NCI-H1417 (cell line): ENCODE results near the gene NKAIN4.

ENCODE experiments used
- DNase-seq, 3 experiments: peaks; one replicate each; lab custom pipeline; 2025; lab: John Stamatoyannopoulos, UW

The NKAIN4 gene

DNA sequence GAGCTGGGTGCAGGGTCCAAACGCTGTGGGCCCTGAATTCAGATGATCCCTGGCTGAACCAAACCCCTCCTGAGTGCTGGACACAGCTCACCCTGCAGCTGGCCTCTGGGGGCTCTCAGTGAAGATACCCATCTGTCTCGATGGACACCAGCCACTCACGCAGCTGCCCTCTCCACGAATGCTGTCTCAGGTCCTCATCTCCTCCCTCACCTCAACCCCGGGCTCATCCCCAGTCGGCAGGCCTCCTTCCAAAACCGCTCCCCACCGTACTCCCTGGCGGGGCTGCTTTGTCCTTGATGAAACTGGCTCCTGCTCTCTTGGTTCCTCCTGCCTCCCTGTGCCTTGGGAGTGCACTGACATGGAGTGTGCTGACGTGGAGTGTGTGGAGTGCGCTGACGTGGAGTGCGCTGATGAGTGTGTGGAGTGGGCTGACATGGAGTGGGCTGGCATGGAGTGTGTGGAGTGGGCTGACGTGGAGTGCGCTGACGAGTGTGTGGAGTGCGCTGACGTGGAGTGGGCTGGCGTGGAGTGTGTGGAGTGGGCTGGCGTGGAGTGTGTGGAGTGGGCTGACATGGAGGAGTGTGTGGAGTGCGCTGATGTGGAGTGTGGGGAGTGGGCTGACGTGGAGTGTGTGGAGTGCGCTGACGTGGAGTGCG, 34.3 kb downstream of the NKAIN4 start:
- no peak for DNase-seq

DNA sequence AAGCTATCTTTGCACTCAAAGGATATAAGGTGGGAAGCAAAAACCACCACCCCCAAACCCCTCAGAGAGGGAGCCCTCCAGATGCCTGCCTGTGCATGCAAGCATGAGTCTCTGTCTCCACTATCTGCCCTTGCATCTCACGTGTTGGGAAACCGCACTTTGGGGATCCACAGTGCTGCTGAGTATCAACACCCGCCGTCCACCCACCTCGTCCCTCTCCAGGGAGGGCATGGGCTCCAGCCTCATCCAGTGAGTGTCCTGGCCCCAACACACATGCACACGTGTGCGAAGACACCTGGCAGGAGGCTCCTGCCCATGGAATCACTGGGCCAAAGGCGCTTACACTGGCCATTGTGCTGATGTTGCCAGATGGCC, 34.8 kb downstream of the NKAIN4 start:
- no peak for DNase-seq

DNA sequence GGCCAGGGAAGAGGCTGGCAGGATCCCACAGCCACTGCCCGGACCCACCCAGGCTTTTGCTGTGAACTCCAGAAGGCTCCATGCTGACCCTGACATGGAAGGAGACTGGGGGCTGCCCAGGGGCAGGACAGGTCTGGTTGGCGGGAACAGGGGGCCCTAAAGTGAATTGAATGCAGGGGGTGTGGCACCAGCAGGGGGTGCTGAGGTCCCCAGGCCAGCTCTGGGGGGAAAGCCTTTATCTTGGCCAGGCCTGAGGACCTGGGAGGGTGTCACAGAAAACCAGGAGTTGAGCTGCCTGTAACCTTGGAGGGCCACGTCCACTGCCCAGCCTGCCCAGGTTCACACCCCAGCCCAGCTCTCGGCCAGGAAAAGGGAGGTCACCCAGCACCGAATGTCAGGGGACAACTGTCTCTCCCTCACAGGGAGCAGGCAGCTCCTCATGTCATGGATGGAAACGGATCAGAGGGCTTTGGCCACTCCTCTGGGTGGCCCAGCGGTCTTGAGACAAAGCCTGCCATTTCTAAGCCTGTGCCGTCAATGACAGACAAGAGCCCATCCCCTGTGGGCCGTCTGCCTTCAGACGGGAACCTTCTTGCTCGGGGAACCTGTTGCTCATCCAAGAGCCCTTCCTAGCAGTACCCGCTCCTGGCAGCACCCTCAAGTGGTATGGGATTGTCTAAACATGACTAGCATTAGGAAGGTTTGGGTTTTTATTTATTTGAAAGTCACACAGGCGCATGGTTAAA, 35.4 kb downstream of the NKAIN4 start:
- no peak for DNase-seq

DNA sequence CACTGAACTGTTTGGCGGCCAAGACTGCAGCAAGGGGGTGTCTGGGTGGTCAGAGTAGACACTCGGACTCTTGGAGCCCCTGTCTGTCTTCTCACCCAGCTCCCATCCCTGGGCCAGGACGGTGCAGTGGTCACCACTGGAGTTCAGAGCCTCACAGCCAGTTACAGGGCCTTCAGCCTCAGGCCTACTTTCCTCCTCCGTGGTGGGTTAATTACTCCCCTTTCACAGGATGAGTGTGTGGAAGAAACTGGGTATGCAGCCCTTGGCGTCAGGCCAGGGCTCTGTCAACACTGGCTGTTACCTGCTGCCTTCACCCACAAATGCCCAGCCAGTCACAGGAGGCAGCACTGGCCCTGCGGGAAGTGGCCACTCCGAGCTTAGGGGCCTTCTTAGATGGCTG, 36.6 kb downstream of the NKAIN4 start:
- peak in 2 of 3 experiments; percentile 85 to 95 for DNase-seq

DNA sequence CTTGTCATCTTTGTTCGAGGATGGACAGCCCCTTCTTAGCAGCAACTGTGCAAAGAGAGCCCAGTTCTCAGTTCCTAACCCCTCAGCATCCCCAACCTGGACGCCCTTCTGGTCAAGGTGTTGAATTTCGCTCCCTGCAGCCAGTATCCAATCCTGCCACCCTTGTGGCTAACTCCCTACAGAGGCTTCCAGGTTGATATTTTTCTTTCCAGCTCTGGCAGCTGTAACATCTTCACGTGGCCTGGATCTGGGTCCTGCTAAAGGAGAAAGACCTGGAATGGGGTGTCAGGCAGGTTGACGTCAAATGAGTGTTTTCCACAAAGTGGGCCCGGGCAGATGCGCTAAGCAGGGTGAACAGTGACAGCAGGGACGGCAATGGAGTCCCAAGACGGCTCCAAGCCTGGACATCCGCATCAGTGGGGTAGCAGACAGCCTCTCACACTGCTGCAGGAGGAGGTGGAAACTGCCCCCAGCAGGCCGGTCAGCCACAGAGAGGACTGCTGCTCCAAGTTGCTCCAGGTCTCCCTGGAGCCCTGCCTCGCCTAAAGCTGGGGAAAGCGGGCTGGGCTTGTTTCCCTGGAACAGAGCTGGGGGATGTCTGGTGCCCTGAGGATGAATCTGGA, 37.3 kb downstream of the NKAIN4 start:
- no peak for DNase-seq

DNA sequence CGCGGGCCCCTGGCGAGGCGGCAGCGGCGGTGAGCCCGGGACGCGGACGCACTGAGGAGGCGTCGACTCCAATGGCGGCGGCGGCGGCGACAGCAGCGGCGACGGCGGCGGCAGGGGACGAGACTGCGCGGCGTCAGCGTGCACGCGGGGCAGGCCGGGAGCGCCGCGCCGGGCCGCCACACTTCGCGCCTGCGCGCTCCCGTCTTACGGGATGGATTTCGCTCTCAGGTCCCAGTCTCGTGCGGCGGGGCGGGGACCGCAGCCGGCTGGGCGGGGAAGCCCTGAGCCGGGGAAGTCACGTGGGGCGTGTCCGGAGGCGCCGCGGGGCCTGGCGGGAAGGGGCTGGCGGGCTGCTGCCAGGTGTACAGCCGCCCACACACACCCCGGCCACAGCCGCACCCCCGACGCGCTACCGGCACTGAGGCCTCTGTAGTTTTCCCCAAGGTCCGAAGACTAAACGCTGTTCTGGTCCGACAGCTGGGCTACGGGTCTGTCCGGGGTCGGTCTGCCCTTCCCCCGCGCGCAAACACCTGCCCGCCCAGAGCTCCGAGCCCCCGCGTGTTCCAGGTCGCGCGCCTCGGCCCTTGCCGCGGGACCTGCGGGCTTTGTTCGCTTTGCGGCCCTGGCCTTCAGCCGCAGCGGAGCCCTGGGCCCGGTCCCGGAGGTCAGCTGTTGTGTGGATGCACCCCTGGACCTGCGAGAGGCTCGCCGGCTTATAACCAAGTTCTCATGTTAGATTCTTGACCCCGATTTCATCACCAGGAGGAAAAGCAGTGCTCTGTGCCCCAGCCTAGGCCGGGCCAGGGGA, 38.0 kb downstream of the NKAIN4 start, which contains the start of gene YTHDF1:
Gene YTHDF1, minus strand, starts transcription at position 91 of the 808 bp plus-strand sequence. CDS start 239 bp downstream, outside the sequence.
- peak; percentile 97 to 99 (median 98) for DNase-seq

DNA sequence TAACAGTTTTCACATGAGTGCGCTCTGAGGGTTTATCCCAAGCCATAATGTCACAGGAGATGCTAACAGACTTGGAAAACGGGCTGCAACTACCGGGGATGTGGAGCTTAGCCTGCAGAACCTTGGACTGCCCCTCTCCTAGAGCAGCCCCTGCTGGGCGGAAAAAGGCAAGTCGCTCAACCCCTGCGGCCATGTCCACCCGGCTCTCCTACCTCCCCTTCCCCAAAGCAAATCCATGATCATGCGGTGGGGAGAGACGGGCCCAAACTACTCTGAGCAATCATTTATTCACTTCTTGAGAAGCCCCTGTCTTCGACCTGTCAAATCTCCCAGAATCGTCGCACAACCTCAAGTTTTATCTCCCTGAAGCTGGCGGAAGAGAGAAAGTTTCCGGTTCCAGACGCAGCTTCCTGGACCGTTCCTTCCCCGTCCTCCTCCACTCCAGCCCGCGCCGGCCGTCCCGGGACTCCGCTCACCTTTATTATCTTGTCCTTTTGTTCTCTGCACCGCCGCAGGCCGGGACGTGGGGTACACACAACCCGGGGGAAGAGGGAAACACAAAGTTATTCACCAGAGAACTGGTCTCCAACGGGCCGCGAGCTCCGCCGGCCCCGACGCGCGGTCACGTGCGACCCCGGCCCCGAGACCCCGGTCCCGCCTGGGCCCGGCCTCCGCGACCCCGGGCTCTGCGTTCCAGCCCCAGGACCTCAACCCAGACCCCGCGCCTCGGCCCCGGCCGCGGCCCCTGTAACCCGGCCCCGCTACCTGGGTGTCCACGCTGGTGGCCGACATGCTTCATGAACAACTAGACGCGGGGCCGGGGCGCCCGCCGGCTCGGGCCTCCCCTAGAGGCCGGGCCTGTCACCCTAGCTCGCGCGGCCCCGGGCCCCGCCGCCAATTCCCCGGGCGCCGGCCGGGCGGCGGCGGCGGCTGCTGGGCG, 38.9 kb downstream of the NKAIN4 start:
- peak in 2 of 3 experiments; percentile 42 to 48 for DNase-seq

DNA sequence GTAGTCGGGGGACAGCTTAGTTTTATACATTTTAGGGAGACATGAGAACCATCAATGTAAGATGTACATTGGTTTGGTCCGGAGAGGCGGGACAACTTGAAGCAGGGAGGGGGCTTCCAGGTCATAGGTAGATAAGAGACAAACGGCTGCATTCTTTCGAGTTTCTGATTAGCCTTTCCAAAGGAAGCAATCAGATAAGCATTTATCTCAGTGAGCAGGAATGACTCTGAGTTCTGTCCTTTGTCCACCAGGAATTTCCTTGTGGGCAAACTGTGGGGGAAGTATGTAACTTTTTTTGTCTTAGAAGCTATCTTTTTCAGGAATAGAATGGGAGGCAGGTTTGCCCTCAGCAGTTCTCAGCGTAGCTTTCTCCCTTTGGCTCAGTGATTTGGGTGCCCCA, 39.7 kb downstream of the NKAIN4 start:
- no peak for DNase-seq

DNA sequence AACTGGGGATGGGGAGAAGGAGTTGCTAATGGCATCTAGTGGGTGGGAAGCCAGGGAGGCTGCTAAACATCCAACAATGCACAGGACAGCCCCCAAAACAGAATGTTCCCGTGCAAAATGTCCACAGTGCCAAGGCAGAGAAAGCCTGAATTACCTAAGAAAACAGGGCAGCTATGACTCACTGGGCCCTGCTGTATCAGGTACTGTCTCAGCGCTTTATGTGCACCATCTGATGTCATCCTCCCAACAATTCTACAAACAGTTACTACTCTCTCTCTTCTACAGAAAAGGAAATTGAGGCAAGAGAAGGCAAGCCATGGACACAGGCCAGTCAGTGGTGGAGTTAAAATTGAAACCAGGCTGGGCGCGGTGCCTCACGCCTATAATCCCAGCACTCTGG, 41.5 kb downstream of the NKAIN4 start:
- DNase-seq, result no peak

- no peak for DNase-seq
Observed at GRCh38 chr20:63212393-63212730, 41.9 kb downstream of the NKAIN4 start.

GRCh38 chr20:63210011-63210605, 44.2 kb downstream of the NKAIN4 start:
- no peak for DNase-seq

- no peak for DNase-seq
Observed at GRCh38 chr20:63208346-63208909, 45.8 kb downstream of the NKAIN4 start.

- no peak for DNase-seq
Observed at GRCh38 chr20:63206878-63207277, 47.4 kb downstream of the NKAIN4 start.

DNA sequence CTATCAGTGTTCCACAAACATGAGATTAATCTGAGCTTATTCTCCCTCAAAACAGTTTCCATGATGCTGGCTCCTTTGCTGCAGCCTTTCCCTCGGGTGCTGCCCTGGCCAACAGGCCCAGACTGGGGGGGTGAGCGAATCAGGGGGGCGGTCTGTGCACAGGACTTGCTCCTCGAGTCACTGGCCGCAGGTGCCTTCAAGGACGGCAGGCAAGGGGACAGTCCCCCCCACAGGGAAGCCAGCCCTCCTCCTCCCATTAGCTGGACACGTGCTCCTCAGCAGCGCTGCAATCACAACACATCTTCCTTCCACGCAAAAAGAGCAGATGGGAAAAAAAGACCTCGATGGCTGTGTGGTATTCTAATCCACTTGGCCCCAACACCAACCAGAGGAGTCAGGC, 48.4 kb downstream of the NKAIN4 start:
- DNase-seq, result no peak

DNA sequence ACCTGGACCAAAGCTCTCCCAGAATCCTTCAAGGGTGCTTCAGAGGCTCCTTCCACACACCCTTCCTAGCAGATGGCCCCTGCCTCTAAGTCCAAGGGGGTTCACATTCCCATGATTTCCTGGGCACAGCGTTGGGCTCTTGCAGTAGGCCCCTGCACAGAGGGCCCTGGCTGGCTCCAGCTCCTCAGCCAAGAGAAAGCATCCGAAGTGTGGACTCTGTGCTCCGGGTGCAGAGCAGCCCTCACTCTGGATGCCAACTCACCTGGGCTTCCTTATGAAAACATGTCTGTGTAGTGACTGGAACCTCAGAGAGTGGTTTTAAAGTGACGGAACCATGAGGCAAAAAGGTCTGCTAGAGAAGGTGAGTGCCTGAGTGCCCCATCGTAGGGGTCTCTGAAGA, 49.9 kb downstream of the NKAIN4 start:
- DNase-seq, result no peak

- no peak for DNase-seq
Observed at GRCh38 chr20:63202811-63203526, 51.3 kb downstream of the NKAIN4 start.

DNA sequence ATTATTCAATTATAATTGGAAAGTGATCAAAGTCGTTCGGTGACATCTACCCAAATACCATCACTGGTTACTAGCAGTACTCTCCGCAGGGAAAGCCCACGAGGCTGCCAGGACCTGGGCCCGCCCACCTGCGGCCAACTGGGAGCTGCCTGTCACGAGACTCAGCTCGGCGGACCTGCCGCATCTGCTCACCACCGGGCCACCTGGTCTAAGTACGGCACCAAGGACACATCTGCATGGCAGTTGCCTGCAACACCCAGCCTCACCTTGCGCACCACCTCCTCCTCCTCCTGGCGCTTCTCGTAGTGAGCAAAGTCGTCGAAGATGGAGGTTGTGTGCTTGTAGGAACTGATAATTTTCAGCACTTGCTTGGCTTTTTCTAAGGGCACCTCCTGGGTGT, 52.2 kb downstream of the NKAIN4 start:
- DNase-seq, result no peak

DNA sequence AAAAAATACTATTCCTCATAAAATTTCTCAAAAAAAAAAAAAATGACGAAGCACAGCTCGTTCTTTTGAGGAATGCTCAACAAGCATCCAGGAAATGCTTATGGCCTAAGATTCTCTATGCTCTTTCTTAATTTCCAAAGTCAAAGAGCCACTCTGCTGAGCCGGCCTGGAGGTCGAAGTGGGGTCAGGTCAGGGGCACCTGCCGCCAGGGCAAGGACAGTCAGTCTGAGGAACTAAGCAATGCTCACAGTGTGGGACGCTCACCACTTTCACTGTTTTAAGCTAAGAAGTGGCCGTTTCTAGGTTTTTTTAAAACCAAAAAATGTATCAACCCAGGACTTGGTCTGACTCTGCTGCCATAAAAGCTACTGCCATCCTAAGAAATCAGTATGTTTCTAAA, 55.7 kb downstream of the NKAIN4 start:
- no peak for DNase-seq

GRCh38 chr20:63196768-63197470, 57.3 kb downstream of the NKAIN4 start:
- DNase-seq, result no peak
